ENCODE measurements around the gene SIK3.

SIK3 gene

GRCh38 chr11:117092951-117093590 is 5.2 kb downstream of the SIK3 start:
- no peak for DNase-seq (ENCODE audit: low read depth)
- H3K4me3 ChIP-seq (ENCODE audit: control insufficient read depth, low read depth, low read length): no peak overlapping the region
- no peak for TF ChIP-seq CTCF (IDR thresholded peaks at IDR 0.05; ENCODE audit: control insufficient read depth, insufficient read depth, low read depth, low read length, missing control alignments)

- H3K4me3 ChIP-seq (ENCODE audit: control insufficient read depth, low read depth, low read length): no peak overlapping the region
- DNase-seq (ENCODE audit: low read depth): no peak
- no peak for TF ChIP-seq CTCF (IDR thresholded peaks at IDR 0.05; ENCODE audit: control insufficient read depth, insufficient read depth, low read depth, low read length, missing control alignments)
Observed at GRCh38 chr11:117091753-117092477, 6.3 kb downstream of the SIK3 start.

- DNase-seq (ENCODE audit: low read depth): no peak
- no peak overlapping the region for H3K4me3 ChIP-seq (ENCODE audit: control insufficient read depth, low read depth, low read length)
- TF ChIP-seq CTCF (IDR thresholded peaks at IDR 0.05; ENCODE audit: control insufficient read depth, insufficient read depth, low read depth, low read length, missing control alignments): no peak
Observed at GRCh38 chr11:117090111-117090706, 8.0 kb downstream of the SIK3 start.

- no peak for TF ChIP-seq CTCF (IDR thresholded peaks at IDR 0.05; ENCODE audit: control insufficient read depth, insufficient read depth, low read depth, low read length, missing control alignments)
- no peak for DNase-seq (ENCODE audit: low read depth)
- no peak overlapping the region for H3K4me3 ChIP-seq (ENCODE audit: control insufficient read depth, low read depth, low read length)
Observed at GRCh38 chr11:117089685-117090084, 8.5 kb downstream of the SIK3 start.

- DNase-seq (ENCODE audit: low read depth): no peak
- no peak for TF ChIP-seq CTCF (IDR thresholded peaks at IDR 0.05; ENCODE audit: control insufficient read depth, insufficient read depth, low read depth, low read length, missing control alignments)
- H3K4me3 ChIP-seq (ENCODE audit: control insufficient read depth, low read depth, low read length): no peak overlapping the region
Observed at GRCh38 chr11:117087446-117087845, 10.8 kb downstream of the SIK3 start.

- DNase-seq (ENCODE audit: low read depth): no peak
- no peak overlapping the region for H3K4me3 ChIP-seq (ENCODE audit: control insufficient read depth, low read depth, low read length)
- no peak for TF ChIP-seq CTCF (IDR thresholded peaks at IDR 0.05; ENCODE audit: control insufficient read depth, insufficient read depth, low read depth, low read length, missing control alignments)
Observed at GRCh38 chr11:117084992-117085391, 13.2 kb downstream of the SIK3 start.
